HepG2 (cell line): ENCODE data around the gene EIF4G2. TPM values are rescaled to one million over a fixed set of nuclear protein-coding genes. Genes with fewer than 3 reads are reported as not detected.

Source experiments
- ATAC-seq: fragments of 200-7000 bp; cut with Tn5 transposase; 3 replicates; pipeline ENCODE4 v1.9.1; 2020; ENCODE audit warnings: mild to moderate bottlenecking, moderate library complexity
- BruUV-seq: library from RNA; stranded (reverse); fragments of 400-500 nt; replicated peaks from 2 replicates; lab custom pipeline; 2021; lab: Mats Ljungman, UMichigan
- CTCF ChIA-PET: fragments of 300-600 bp; formaldehyde crosslinking; extraction: SDS; loops from one replicate; lab custom pipeline; 2021; ENCODE audit warnings: low total read pairs, inconsistent platforms, low intra/inter-chr PET ratio; lab: Yijun Ruan, JAX
- POLR2A ChIA-PET: fragments of 350-600 bp; sonication (Branson Sonifier 250); formaldehyde crosslinking; loops from one replicate; lab custom pipeline; 2020; ENCODE audit warnings: antibody characterized with exemption, inconsistent platforms; lab: Yijun Ruan, JAX
- DNase-seq: peaks from one replicate; pipeline ENCODE4 v3.0.0-alpha.2; 2015; ENCODE audit warnings: low spot score
- FAIRE-seq: peaks from 3 replicates; lab custom pipeline; 2011; peaks lifted over from hg19 to GRCh38; lab: Jason Lieb, UNC
- H2AFZ ChIP-seq: one replicate; pipeline ENCODE4 v1.6.1; 2011; ENCODE audit warnings: low read length, inconsistent platforms
- H3K27ac ChIP-seq: fragments of 300-600 bp; 3 replicates; pipeline ENCODE4 v1.8.0; 2011; ENCODE audit warnings: mixed run types, mild to moderate bottlenecking, mixed read lengths, low read length, inconsistent platforms; ENCODE audit not compliant: insufficient read depth; ENCODE audit errors: extremely low read length
- H3K27me3 ChIP-seq, 2 experiments: fragments of 200-600 bp in 1 of 2; 2 replicates in 1 of 2; 3 replicates in 1 of 2; pipeline versions ENCODE4 v1.6.0 to v1.8.0; 2011; ENCODE audit warnings: low read length in 2 of 2, mild to moderate bottlenecking in 2 of 2, moderate library complexity in 2 of 2, inconsistent platforms in 1 of 2; ENCODE audit not compliant: insufficient read depth in 2 of 2, control insufficient read depth in 1 of 2
- H3K36me3 ChIP-seq, 2 experiments: fragments of 200-600 bp in 1 of 2; replicated peaks in 1 of 2; 2 replicates in 1 of 2; 3 replicates in 1 of 2; pipeline versions ENCODE4 v1.5.1 to v1.8.0; 2011; ENCODE audit warnings: low read length in 2 of 2, inconsistent platforms in 1 of 2; ENCODE audit not compliant: insufficient read depth in 2 of 2, control insufficient read depth in 1 of 2
- H3K4me1 ChIP-seq: 2 replicates; pipeline ENCODE4 v1.5.1; 2012; ENCODE audit warnings: low read length, inconsistent platforms; ENCODE audit not compliant: insufficient read depth
- H3K4me2 ChIP-seq: 2 replicates; pipeline ENCODE4 v1.6.0; 2011; ENCODE audit warnings: low read depth, low read length, inconsistent platforms
- H3K4me3 ChIP-seq, 3 experiments: fragments of 200-600 bp in 1 of 3; sonication (generic), shearing (Covaris generic) in 1 of 3; replicated peaks in 1 of 3; 2 replicates each; pipeline ENCODE4 v1.5.1; 2011 to 2016; ENCODE audit warnings: low read length in 3 of 3, inconsistent platforms in 2 of 3, low read depth in 2 of 3, mild to moderate bottlenecking in 2 of 3, control low read depth in 1 of 3, mixed read lengths in 1 of 3; ENCODE audit not compliant: insufficient read depth in 1 of 3
- H3K79me2 ChIP-seq: one replicate; pipeline ENCODE4 v1.6.1; 2011; ENCODE audit warnings: low read length, inconsistent platforms; ENCODE audit not compliant: insufficient read depth
- H3K9ac ChIP-seq: 2 replicates; pipeline ENCODE4 v1.6.0; 2011; ENCODE audit warnings: mild to moderate bottlenecking, low read depth, low read length, inconsistent platforms; ENCODE audit not compliant: insufficient read depth
- H3K9me3 ChIP-seq: 2 replicates; pipeline ENCODE4 v1.5.1; 2012; ENCODE audit warnings: mild to moderate bottlenecking, low read length
- H4K20me1 ChIP-seq: 2 replicates; pipeline ENCODE4 v1.6.0; 2011; ENCODE audit warnings: inconsistent platforms, mild to moderate bottlenecking, low read length, moderate library complexity; ENCODE audit not compliant: insufficient read depth
- AGO1 ChIP-seq: fragments of 200-400 bp; formaldehyde crosslinking; IDR thresholded peaks from 2 replicates; pipeline ENCODE4 v1.6.1; 2017; ENCODE audit warnings: mild to moderate bottlenecking, low read depth, low read length, moderate library complexity; ENCODE audit not compliant: poor library complexity, severe bottlenecking
- BCLAF1 ChIP-seq: fragments of 450-650 bp; IDR thresholded peaks from 2 replicates; pipeline ENCODE4 v1.6.1; 2017; ENCODE audit warnings: mild to moderate bottlenecking
- FOXA3 ChIP-seq: IDR thresholded peaks from 2 replicates; pipeline ENCODE4 v1.6.1; 2016; ENCODE audit warnings: missing genetic modification reagents, missing compliant biosample characterization
- GPBP1L1 ChIP-seq: sonication (generic); formaldehyde crosslinking; IDR thresholded peaks from 2 replicates; pipeline ENCODE4 v1.5.0; 2020; ENCODE audit warnings: mild to moderate bottlenecking, missing genetic modification reagents
- RFXAP ChIP-seq: sonication (generic); formaldehyde crosslinking; IDR thresholded peaks from 2 replicates; pipeline ENCODE4 v1.4.0; 2020; ENCODE audit warnings: missing genetic modification reagents, borderline replicate concordance
- SMAD9 ChIP-seq: sonication (generic); formaldehyde crosslinking; IDR thresholded peaks from 2 replicates; pipeline ENCODE4 v1.5.1; 2020; ENCODE audit warnings: mild to moderate bottlenecking, missing genetic modification reagents
- U2AF2 ChIP-seq: fragments of 200-400 bp; formaldehyde crosslinking; IDR thresholded peaks from 2 replicates; pipeline ENCODE4 v1.6.1; 2017; ENCODE audit warnings: low read depth, mild to moderate bottlenecking, low read length
- ZNF383 ChIP-seq: sonication (generic); formaldehyde crosslinking; IDR thresholded peaks from 2 replicates; pipeline ENCODE4 v1.4.0; 2020; ENCODE audit warnings: missing genetic modification reagents, mild to moderate bottlenecking, borderline replicate concordance
- ZNF777 ChIP-seq: sonication (generic); formaldehyde crosslinking; IDR thresholded peaks from 2 replicates; pipeline ENCODE4 v1.4.0; 2020; ENCODE audit warnings: missing genetic modification reagents
- WGBS: methylation state at CpG from one replicate; pipeline ENCODE4 v1.1.6; 2017; ENCODE audit warnings: low lambda C conversion rate; 5-methylcytosine and 5-hydroxymethylcytosine counted together
- in situ Hi-C: cut with HindIII; loops from 2 replicates; pipeline ENCODE4 v1.10.0; 2017; ENCODE audit warnings: low pct_unique_long_range_greater_than_20kb; ENCODE audit not compliant: extremely low pct_ligation_motif_present
- intact Hi-C: fragments of 100-400 bp; cut with micrococcal nuclease; formaldehyde crosslinking; loops from one replicate; pipeline ENCODE4 v1.10.0; 2022; ENCODE audit not compliant: unreplicated experiment
- polyA plus RNA-seq, 8 experiments: library from polyadenylated mRNA; depleted of rRNA in 3 of 8; stranded (reverse) in 7 of 8; unstranded in 1 of 8; fragments of >200 nt; fragmentation: Illumina TruSeq in 4 of 8; extraction: Trizol in 4 of 8; gene quantifications; 2 replicates each; pipeline versions ENCODE4 v1.2.1 to v1.2.3, GENCODE V29; 2011 to 2016; ENCODE audit warnings: low read depth in 4 of 8, missing spikeins in 1 of 8, mixed read lengths in 1 of 8; ENCODE audit not compliant: insufficient read depth in 1 of 8
- total RNA-seq, 5 experiments: library from RNA; depleted of rRNA; stranded (reverse); fragments of >200 nt; fragmentation: Illumina TruSeq; extraction: Trizol; gene quantifications; 2 replicates each; pipeline ENCODE4 v1.2.3, GENCODE V29; 2016; ENCODE audit warnings: low read depth in 1 of 5
- TF ChIP-seq, protein P1 (sequence below): sonication (generic); formaldehyde crosslinking; conservative IDR thresholded peaks from 2 replicates; pipeline ENCODE4 v1.8.0; 2022; ENCODE audit warnings: missing genetic modification reagents
- TF ChIP-seq, protein P2 (sequence below): sonication (generic); formaldehyde crosslinking; IDR thresholded peaks from 2 replicates; pipeline ENCODE4 v1.5.0; 2020; ENCODE audit warnings: mild to moderate bottlenecking, missing genetic modification reagents

Gene EIF4G2
- total and polyA plus RNA-seq, 2 of the 13 experiments (the other 11 are each of a cell fraction or from before 2014, with no cell fraction given) = 362 to 546 TPM

DNA sequence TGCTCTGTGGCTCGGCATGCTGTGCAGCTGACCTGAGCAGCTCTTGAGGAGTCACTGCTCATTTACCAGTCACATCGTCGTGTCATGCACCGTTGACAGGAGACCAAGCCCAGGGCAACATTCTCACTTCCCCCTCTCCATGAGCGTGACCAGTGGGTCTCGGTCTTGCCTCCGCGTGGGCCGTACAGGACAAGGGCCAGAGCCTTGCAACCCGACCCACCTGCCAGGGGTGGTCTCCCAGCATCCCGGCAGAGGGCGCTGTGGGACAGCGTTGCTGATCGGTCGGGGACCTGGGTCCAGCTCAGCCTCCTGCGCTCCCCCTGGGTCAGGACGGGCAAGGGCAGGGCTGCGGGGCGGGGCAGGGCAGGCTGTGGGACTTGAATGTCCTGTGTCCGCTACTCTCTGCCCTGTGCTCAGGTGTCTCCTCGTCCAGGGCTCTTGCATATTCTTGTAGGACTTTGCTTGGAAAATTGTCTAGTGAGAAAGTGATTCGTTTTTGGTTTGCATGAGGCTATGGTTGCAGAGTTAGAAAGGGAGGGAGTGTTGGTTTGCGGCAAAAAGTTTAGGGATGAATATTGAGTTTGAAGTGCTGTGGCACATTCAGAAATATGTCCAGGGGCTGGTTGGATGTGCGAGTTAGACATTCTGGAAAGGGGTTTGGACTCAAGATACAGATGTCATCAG lies 16.2 kb downstream of the EIF4G2 start:
- peak; percentile 44 for FAIRE-seq
- Histone ChIP-seq H3K36me3 (peaks cover 0 to 14% of the 10 kb centered on the region in 2 experiments; a peak in 1 of 5 replicates), H2AFZ (no peak overlapping the region), H4K20me1 (peaks cover 9% of the 10 kb centered on the region; the same call in 1 of the 2 replicates), H3K27ac (no peak overlapping the region), H3K4me2 (peak overlapping the region; percentile 41; the same call in 1 of the 2 replicates), H3K4me3 (peak overlapping the region in 2 of 3 experiments; percentile 1 to 35; a peak in 1 of 6 replicates), H3K4me1 (peaks cover 10% of the 10 kb centered on the region; the same call in 1 of the 2 replicates), H3K79me2 (no peaks in the 10 kb centered on the region), H3K9me3 (no peaks in the 10 kb centered on the region), H3K9ac (no peak overlapping the region), H3K27me3 (peaks cover 0 to 18% of the 10 kb centered on the region in 2 experiments; a peak in 3 of 5 replicates)
- intact Hi-C loops (loop anchor here (1.0 to 5.0 kb wide), 2 partner anchors 114 to 230 kb away; no protein-coding TSS in a partner anchor), in situ Hi-C loops (loop anchor here (5.0 kb wide), 2 partner anchors 115 to 230 kb away; no protein-coding TSS in a partner anchor)
- CTCF ChIA-PET = interaction anchor here (1.1 to 1.6 kb wide), 2 partner anchors 114 to 230 kb away, joined by 3 to 13 read pairs; no protein-coding TSS in a partner anchor
- peak; percentile 91 for ATAC-seq
- POLR2A ChIA-PET = interaction anchor here (0.7 to 2.6 kb wide), 7 partner anchors 9 to 65 kb away, joined by 3 to 48 read pairs (median 5); partner anchors contain the start of genes CTR9, EIF4G2 and ZBED5
- DNase-seq = peak; percentile 77
- no TSS peak for BruUV-seq
- 10% methylated on average over 11 of the region's 24 CpGs for WGBS
- TF ChIP-seq, protein P1, sequence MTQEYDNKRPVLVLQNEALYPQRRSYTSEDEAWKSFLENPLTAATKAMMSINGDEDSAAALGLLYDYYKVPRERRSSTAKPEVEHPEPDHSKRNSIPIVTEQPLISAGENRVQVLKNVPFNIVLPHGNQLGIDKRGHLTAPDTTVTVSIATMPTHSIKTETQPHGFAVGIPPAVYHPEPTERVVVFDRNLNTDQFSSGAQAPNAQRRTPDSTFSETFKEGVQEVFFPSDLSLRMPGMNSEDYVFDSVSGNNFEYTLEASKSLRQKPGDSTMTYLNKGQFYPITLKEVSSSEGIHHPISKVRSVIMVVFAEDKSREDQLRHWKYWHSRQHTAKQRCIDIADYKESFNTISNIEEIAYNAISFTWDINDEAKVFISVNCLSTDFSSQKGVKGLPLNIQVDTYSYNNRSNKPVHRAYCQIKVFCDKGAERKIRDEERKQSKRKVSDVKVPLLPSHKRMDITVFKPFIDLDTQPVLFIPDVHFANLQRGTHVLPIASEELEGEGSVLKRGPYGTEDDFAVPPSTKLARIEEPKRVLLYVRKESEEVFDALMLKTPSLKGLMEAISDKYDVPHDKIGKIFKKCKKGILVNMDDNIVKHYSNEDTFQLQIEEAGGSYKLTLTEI (CRISPR knock-in tag) = no peak
- TF ChIP-seq AGO1 (peak; percentile 42), FOXA3 (CRISPR knock-in tag) (0 out of 2 replicates have a peak, but pooled peaks have one; percentile 28), ZNF383 (CRISPR knock-in tag) (no peak), U2AF2 (no peak), ZNF777 (CRISPR knock-in tag) (no peak), RFXAP (CRISPR knock-in tag) (no peak), GPBP1L1 (no peak), SMAD9 (CRISPR knock-in tag) (no peak), BCLAF1 (no peak)
- TF ChIP-seq, protein P2, sequence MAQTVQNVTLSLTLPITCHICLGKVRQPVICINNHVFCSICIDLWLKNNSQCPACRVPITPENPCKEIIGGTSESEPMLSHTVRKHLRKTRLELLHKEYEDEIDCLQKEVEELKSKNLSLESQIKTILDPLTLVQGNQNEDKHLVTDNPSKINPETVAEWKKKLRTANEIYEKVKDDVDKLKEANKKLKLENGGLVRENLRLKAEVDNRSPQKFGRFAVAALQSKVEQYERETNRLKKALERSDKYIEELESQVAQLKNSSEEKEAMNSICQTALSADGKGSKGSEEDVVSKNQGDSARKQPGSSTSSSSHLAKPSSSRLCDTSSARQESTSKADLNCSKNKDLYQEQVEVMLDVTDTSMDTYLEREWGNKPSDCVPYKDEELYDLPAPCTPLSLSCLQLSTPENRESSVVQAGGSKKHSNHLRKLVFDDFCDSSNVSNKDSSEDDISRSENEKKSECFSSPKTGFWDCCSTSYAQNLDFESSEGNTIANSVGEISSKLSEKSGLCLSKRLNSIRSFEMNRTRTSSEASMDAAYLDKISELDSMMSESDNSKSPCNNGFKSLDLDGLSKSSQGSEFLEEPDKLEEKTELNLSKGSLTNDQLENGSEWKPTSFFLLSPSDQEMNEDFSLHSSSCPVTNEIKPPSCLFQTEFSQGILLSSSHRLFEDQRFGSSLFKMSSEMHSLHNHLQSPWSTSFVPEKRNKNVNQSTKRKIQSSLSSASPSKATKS (CRISPR knock-in tag) = no peak
